OCI-M1 (cell line): ENCODE measurements around the gene TCF7.

Experiments used
- DNase-seq: peaks from one replicate; lab custom pipeline; 2025; lab: John Stamatoyannopoulos, UW

TCF7 gene

GRCh38 chr5:134131165-134131564 is 16.7 kb downstream of the TCF7 start:
- no peak for DNase-seq

GRCh38 chr5:134131578-134132350 is 17.3 kb downstream of the TCF7 start:
- DNase-seq: no peak

DNA sequence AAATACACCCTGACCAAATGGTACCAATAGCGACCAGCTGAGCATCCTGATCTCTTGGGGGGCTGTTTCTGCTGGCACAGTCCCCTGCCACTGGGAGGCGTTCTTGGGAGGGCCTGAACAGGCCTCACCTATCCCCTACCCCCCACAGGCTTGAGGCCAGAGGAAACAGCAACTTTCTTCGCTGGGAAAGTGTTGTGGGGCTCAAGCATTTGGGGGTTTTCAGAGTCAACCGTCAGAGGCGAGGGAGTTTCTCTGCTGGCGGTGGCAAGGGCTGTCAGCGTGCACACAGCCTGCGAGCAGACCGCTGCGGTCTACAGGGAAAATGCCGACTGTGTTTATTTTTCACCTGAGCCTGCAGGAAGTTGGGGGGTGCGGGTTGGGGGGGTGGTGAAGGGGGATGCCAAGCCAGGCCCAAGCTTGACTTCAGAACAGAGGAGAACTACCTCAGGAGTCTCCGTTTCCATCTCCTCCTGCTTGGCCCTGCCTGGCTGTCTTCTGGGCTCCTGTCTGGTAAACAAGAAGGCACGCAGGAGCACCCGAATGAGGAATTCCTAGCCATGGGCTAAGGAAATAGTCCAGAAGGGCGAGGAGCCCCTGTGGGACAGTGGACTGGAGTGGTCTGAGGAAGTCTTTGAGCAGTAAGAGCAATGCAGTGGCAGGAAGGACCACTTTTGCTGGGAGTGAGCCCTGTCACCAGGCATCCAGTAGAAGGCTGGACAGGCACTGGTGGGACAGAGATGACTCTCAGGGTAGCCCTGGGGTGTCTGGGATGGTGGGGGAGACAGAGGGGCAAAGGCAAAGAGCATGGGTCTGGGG is 18.1 kb downstream of the TCF7 start:
- no peak for DNase-seq

DNA sequence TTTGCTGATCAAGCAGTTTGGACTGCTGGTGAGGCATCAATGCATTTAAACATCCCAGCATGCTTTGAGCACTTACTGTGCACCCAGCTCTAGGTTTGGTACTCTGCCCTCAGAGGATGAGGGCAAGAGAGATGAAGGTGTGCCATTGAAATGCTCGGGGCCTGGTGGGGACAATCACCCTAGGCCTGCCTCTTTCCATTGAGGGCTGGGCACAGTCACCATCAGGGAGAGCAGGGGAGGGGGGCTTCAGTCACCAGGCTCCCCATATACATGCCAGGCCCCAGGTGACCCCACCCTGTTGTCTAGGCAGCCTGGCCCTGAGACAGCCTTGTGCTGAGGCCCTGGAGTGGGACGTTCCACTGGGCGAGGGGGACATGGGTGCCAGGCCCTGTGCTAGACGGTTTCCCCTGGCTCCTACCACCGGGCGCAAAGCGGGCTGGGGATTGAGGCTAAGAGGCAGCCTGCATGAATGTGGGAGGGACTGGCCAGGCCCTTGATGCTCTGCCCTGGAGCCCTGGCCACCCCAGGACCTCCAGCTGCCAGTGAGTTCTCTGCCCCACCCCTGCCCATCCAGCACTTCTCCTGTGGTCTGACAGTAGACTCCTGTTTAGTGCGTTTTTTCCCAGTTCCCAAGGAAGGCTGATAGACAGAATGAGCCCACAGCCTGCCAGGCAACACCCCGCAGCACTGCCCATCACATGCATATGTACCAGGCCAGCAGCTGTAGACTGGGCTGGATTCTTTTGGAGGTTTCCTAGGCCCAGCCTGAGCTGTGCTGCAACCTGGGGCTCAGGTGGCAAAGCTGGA is 18.9 kb downstream of the TCF7 start:
- no peak for DNase-seq

GRCh38 chr5:134133995-134134541 is 19.6 kb downstream of the TCF7 start:
- DNase-seq: no peak

- DNase-seq: no peak
Measured at GRCh38 chr5:134135091-134135655, 20.7 kb downstream of the TCF7 start.

DNA sequence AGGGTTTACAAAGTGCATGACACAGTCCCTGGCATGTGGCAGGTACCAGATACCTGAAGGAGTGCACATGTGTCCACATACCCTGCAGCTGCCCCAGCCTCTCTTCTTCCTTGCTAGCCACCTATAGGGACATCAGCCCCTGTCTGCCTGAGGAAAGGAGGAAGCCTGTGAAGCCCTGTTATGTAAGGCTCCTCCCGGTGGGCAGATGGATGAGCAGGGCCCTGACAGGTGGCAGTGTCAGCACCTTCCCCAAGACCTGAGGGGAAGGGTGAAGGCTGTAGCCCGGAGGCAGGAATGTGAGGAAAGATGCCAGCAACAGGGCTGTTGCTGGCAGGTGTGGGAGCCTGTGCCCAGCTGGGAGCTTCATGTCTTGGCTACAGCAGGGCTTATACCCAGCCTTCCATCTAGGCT is 21.7 kb downstream of the TCF7 start:
- no peak for DNase-seq

- DNase-seq: no peak
Measured at GRCh38 chr5:134136771-134137170, 22.3 kb downstream of the TCF7 start.

GRCh38 chr5:134138416-134139376 is 24.2 kb downstream of the TCF7 start:
- DNase-seq: no peak

DNA sequence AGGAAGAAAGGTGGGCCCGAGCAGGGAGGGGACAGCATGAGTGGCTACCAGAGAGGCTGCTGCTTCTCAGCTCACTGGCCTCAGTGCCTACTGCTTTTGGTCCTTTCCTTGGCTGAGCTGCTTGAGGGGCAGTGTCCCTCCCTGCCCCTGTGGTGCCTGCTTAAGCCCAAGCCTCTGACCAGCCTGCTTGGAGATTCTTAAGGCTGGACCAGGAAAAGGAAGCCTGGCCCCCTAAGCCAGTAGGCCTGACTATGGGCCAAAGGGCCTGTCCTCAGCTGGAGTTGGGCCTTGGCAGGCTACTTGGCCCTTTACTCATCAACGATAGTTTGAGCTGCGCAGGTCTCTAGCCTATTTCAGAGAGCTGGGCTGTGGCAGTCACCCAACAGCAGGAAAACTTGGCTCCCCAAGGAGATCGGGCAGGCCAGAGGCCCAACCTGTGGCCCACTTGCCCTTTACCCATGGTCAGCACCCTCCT is 24.9 kb downstream of the TCF7 start:
- no peak for DNase-seq

- DNase-seq: no peak
Measured at GRCh38 chr5:134139891-134140469, 25.5 kb downstream of the TCF7 start.

GRCh38 chr5:134140530-134141201 is 26.2 kb downstream of the TCF7 start:
- peak; percentile 94 for DNase-seq

DNA sequence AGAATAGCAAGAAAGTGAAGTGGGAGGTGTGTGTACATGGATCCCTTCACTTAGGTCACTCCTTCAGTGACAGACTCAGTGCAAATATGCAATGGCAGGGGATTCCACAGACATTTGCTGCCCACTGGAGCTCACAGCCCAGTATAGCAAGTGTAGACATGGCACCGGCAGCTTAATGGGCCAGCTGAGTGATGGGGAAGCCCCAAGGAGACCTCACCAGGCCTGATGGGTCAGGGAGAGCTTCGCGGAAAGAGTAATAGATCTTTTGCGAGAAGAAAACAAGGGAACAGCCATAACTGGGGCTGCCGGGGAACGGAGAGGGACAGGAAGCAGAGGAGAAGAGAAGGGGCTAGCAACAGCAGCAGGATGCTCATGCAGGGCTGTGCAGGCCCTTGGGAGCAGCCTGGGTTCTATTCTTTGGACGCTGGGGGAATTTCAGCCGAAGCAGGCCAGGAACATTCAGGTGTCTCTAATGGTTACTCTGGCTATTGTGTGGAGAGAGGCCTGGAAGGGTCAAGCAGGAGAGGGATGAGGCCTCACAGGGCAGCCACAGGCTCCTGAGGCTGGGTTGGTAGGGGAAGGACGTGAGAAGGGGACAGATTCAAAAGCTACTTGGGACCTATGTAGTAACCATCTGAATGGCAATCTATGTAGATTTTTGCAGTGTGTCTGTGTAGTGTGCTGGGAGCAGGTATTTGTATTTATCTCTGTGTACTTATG is 27.0 kb downstream of the TCF7 start:
- peak; percentile 24 for DNase-seq

DNA sequence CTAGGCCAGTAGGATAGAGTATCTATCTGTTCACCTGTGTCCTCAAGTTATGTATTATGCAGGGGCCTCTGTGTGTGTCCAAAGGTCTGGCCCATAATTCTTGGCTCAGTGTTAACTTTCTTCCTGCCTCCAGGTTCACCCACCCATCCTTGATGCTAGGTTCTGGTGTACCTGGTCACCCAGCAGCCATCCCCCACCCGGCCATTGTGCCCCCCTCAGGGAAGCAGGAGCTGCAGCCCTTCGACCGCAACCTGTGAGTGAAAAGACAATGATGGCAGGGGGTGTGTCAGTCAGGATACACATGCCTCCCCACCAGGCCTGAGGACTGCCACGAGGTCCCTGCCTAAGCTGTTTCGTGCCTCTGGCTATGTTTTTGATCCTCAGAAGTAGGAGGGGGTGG is 27.6 kb downstream of the TCF7 start:
- DNase-seq: no peak

GRCh38 chr5:134142806-134143205 is 28.3 kb downstream of the TCF7 start:
- DNase-seq: no peak

GRCh38 chr5:134143431-134143830 is 28.9 kb downstream of the TCF7 start:
- DNase-seq: no peak

DNA sequence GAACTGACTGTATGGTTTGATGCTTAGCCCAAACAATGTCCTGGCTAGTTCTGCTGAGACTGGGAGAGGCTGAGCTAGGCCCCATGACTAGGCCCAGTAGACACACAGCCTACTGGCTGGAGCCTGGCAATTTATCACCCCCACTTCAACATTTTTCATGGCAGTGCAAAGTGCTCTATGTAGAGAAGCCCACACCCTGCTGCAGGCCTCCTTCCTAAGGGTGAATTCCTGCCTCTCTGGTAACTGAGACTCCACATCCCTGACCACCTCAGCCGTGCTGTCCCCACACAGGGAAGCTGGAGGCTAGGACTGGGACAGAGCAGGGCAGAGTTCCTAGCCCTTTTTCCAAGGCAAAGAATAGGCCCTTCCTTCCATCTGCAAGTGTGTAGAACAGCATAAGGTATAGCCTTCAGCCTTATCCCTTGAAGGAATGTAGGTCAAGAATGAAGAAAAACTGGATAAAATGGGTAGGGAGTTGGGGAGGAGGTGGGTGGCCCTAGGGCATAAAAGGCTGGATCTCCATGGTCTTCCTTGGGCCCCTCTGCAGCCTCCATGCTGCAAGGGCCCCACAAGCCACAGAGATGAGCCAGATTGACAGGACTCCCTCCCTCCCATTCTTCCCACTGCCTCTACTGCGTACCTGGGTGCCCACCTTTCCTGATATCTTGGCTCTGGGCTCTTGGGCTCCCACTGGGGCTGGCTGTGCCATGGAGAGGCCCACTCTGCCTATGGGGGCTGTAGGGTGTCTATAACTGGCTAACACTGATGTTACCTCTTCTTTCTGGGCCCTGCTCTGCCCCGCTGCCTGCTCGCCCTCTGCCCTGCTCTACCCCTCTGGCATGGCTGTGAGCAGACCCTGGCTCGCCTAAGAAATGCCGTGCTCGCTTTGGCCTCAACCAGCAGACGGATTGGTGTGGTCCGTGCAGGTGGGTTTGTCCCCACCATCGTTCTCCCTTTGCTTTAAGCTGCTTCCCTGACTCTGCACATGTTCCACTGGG is 29.8 kb downstream of the TCF7 start:
- DNase-seq: no peak
